ENCODE results near the gene SLC35D2.
"Not testable (repeated sequence)": the region's sequence is repeated elsewhere in the genome, so short reads cannot be mapped to it uniquely, and the experiment has no call there.

Gene SLC35D2

GRCh38 chr9:96350866-96351265 is 32.6 kb downstream of the SLC35D2 start:
- DNase-seq: no peak

GRCh38 chr9:96348261-96348660 is 35.2 kb downstream of the SLC35D2 start:
- DNase-seq: no peak

GRCh38 chr9:96345551-96345950 is 38.0 kb downstream of the SLC35D2 start:
- DNase-seq: no peak

- no peak for DNase-seq
These were observed 38.9 kb downstream of the SLC35D2 start for GRCh38 chr9:96344458-96345180.

- DNase-seq: no peak
These were observed 39.8 kb downstream of the SLC35D2 start for GRCh38 chr9:96343515-96344360.

- DNase-seq: no peak
These were observed 40.8 kb downstream of the SLC35D2 start for GRCh38 chr9:96342571-96343245.

GRCh38 chr9:96340707-96341106 is 42.8 kb downstream of the SLC35D2 start:
- DNase-seq: no peak

GRCh38 chr9:96338299-96338698 is 45.2 kb downstream of the SLC35D2 start:
- no peak for DNase-seq

- DNase-seq: no peak
These were observed 49.6 kb downstream of the SLC35D2 start for GRCh38 chr9:96333958-96334357.

- DNase-seq: no peak
These were observed 52.1 kb downstream of the SLC35D2 start for GRCh38 chr9:96331236-96331947.

- no peak for DNase-seq
These were observed 55.7 kb downstream of the SLC35D2 start for GRCh38 chr9:96327694-96328352.

- no peak for DNase-seq
These were observed 60.3 kb downstream of the SLC35D2 start for GRCh38 chr9:96323169-96323568.

- DNase-seq: not testable (repeated sequence)
These were observed 60.8 kb downstream of the SLC35D2 start for GRCh38 chr9:96322736-96323135.

GRCh38 chr9:96322210-96322609 is 61.3 kb downstream of the SLC35D2 start:
- not testable (repeated sequence) for DNase-seq

- no peak for DNase-seq
These were observed 62.0 kb downstream of the SLC35D2 start for GRCh38 chr9:96321515-96321914.

GRCh38 chr9:96320749-96321280 is 62.7 kb downstream of the SLC35D2 start:
- no peak for DNase-seq

- no peak for DNase-seq
These were observed 64.5 kb downstream of the SLC35D2 start for GRCh38 chr9:96318921-96319565.

- DNase-seq: no peak
These were observed 66.1 kb downstream of the SLC35D2 start for GRCh38 chr9:96317335-96317980.

GRCh38 chr9:96309850-96310249 is 73.7 kb downstream of the SLC35D2 start:
- no peak for DNase-seq

GRCh38 chr9:96306958-96307357 is 76.6 kb downstream of the SLC35D2 start:
- DNase-seq: not testable (repeated sequence)

GRCh38 chr9:96305171-96305570 is 78.3 kb downstream of the SLC35D2 start:
- no peak for DNase-seq

Data from NCI-H1417 treated with DMSO at 0.1 percent for 48 hours (cell line).